ENCODE data around the gene ARHGAP29. TPM values are rescaled to one million over a fixed set of nuclear protein-coding genes. Genes with fewer than 3 reads are reported as not detected.

The ARHGAP29 gene
- total RNA-seq, 1 experiment from 2014 or later, result 161 TPM

- ATAC-seq (no peak), DNase-seq (no peak)
- peaks cover 74% of the 10 kb centered on the region for H3K36me3 ChIP-seq (ENCODE audit: low read depth, low read length)
- no peaks in the 10 kb centered on the region for H3K27me3 ChIP-seq (ENCODE audit: low read length)
- H3K4me2 ChIP-seq (ENCODE audit: low read length), result no peak overlapping the region
- peaks cover 59% of the 10 kb centered on the region for H3K4me1 ChIP-seq (ENCODE audit: insufficient read depth, low read length)
- TF ChIP-seq EZH2 (IDR thresholded peaks at IDR 0.05; ENCODE audit: low read length, unreplicated experiment), result no peak
- CTCF ChIA-PET, result interaction anchor here (1.0 kb wide), 1 partner anchor 202 kb away, joined by 3 read pairs; no protein-coding TSS in a partner anchor
- H3K4me3 ChIP-seq (ENCODE audit: low read length), result no peak overlapping the region
- no peaks in the 10 kb centered on the region for H3K9me2 ChIP-seq (replicated peaks; ENCODE audit: low read length)
- H3K27ac ChIP-seq (ENCODE audit: low read length), result no peak overlapping the region
- peaks cover 100% of the 10 kb centered on the region for H3K79me2 ChIP-seq (ENCODE audit: low read length)
- no peaks in the 10 kb centered on the region for H3K9me3 ChIP-seq (ENCODE audit: low read length)
- H2AFZ ChIP-seq (ENCODE audit: low read length), result no peak overlapping the region
- H3K9ac ChIP-seq (ENCODE audit: low read length), result no peak overlapping the region
- intact Hi-C loops (cut with micrococcal nuclease), result no loop called here
- peaks cover 72% of the 10 kb centered on the region for H4K20me1 ChIP-seq (ENCODE audit: low read length)
- no TSS peak for BruUV-seq (replicated peaks)
- POLR2A ChIA-PET (ENCODE audit: unreplicated experiment), result no interaction called here
- peaks cover 18% of the 10 kb centered on the region for H3F3A ChIP-seq (ENCODE audit: low read length, unreplicated experiment)
These were observed 9.8 kb downstream of the ARHGAP29 start for GRCh38 chr1:94227624-94228023.

- H3K4me3 ChIP-seq (ENCODE audit: low read length), result no peak overlapping the region
- peaks cover 64% of the 10 kb centered on the region for H4K20me1 ChIP-seq (ENCODE audit: low read length)
- H2AFZ ChIP-seq (ENCODE audit: low read length), result no peak overlapping the region
- TF ChIP-seq EZH2phosphoT487 (IDR thresholded peaks at IDR 0.05; ENCODE audit: borderline replicate concordance, low read length) (no peak), EZH2 (IDR thresholded peaks at IDR 0.05; ENCODE audit: low read length, unreplicated experiment) (no peak), CTCF (conservative IDR thresholded peaks at IDR 0.05; ENCODE audit: low read depth, low read length) (no peak)
- no peak overlapping the region for H3K9ac ChIP-seq (ENCODE audit: low read length)
- BruUV-seq (replicated peaks), result no TSS peak
- ChIA-PET CTCF (no interaction called here), POLR2A (ENCODE audit: unreplicated experiment) (interaction anchor here (0.5 kb wide), 1 partner anchor 1133 kb away, joined by 9 read pairs; no protein-coding TSS in a partner anchor)
- peaks cover 98% of the 10 kb centered on the region for H3K79me2 ChIP-seq (ENCODE audit: low read length)
- peaks cover 71% of the 10 kb centered on the region for H3K36me3 ChIP-seq (ENCODE audit: low read depth, low read length)
- intact Hi-C loops (cut with micrococcal nuclease), result no loop called here
- H3F3A ChIP-seq (ENCODE audit: low read length, unreplicated experiment), result peaks cover 26% of the 10 kb centered on the region
- H3K4me1 ChIP-seq (ENCODE audit: insufficient read depth, low read length), result peaks cover 47% of the 10 kb centered on the region
- H3K9me2 ChIP-seq (replicated peaks; ENCODE audit: low read length), result no peaks in the 10 kb centered on the region
- ATAC-seq (no peak), DNase-seq (no peak)
- H3K9me3 ChIP-seq (ENCODE audit: low read length), result no peaks in the 10 kb centered on the region
- H3K4me2 ChIP-seq (ENCODE audit: low read length), result no peak overlapping the region
- no peaks in the 10 kb centered on the region for H3K27me3 ChIP-seq (ENCODE audit: low read length)
- no peak overlapping the region for H3K27ac ChIP-seq (ENCODE audit: low read length)
These were observed 11.5 kb downstream of the ARHGAP29 start for GRCh38 chr1:94225845-94226244.

- ChIA-PET POLR2A (ENCODE audit: unreplicated experiment) (no interaction called here), CTCF (interaction anchor here (0.6 kb wide), 1 partner anchor 103 kb away, joined by 3 read pairs; no protein-coding TSS in a partner anchor)
- H3K9me3 ChIP-seq (ENCODE audit: low read length), result no peaks in the 10 kb centered on the region
- ATAC-seq (peak; percentile 12; the same call in 1 of the 2 replicates), DNase-seq (no peak)
- peaks cover 34% of the 10 kb centered on the region for H3F3A ChIP-seq (ENCODE audit: low read length, unreplicated experiment)
- peaks cover 50% of the 10 kb centered on the region for H4K20me1 ChIP-seq (ENCODE audit: low read length)
- TF ChIP-seq CTCF (conservative IDR thresholded peaks at IDR 0.05; ENCODE audit: low read depth, low read length) (no peak), EZH2phosphoT487 (IDR thresholded peaks at IDR 0.05; ENCODE audit: borderline replicate concordance, low read length) (no peak), EZH2 (IDR thresholded peaks at IDR 0.05; ENCODE audit: low read length, unreplicated experiment) (no peak)
- H3K4me2 ChIP-seq (ENCODE audit: low read length), result no peak overlapping the region
- H3K27me3 ChIP-seq (ENCODE audit: low read length), result no peaks in the 10 kb centered on the region
- peaks cover 97% of the 10 kb centered on the region for H3K79me2 ChIP-seq (ENCODE audit: low read length)
- H3K4me1 ChIP-seq (ENCODE audit: insufficient read depth, low read length), result peaks cover 20% of the 10 kb centered on the region; the same call in 1 of the 2 replicates
- intact Hi-C loops (cut with micrococcal nuclease), result no loop called here
- no peak overlapping the region for H3K9ac ChIP-seq (ENCODE audit: low read length)
- no TSS peak for BruUV-seq (replicated peaks)
- no peak overlapping the region for H3K4me3 ChIP-seq (ENCODE audit: low read length)
- no peak overlapping the region for H3K27ac ChIP-seq (ENCODE audit: low read length)
- H3K36me3 ChIP-seq (ENCODE audit: low read depth, low read length), result peaks cover 76% of the 10 kb centered on the region
- no peak overlapping the region for H2AFZ ChIP-seq (ENCODE audit: low read length)
- no peaks in the 10 kb centered on the region for H3K9me2 ChIP-seq (replicated peaks; ENCODE audit: low read length)
These were observed 19.1 kb downstream of the ARHGAP29 start for GRCh38 chr1:94218332-94218731.
